Measurements from ENCODE around the gene EPHB6.

EPHB6 gene

GRCh38 chr7:142857625-142858024 is 2.7 kb downstream of the EPHB6 start:
- Histone ChIP-seq H3K27me3 (ENCODE audit: control insufficient read depth, insufficient read depth, low read length) (peaks cover 43% of the 10 kb centered on the region), H3K9ac (ENCODE audit: low read length) (no peak overlapping the region), H3K4me1 (ENCODE audit: control insufficient read depth, insufficient read depth, low read length) (peaks cover 19% of the 10 kb centered on the region), H3K36me3 (ENCODE audit: control insufficient read depth, insufficient read depth, low read length) (no peaks in the 10 kb centered on the region), H3K27ac (ENCODE audit: low read depth, low read length) (no peak overlapping the region), H3K4me3 (ENCODE audit: low read depth, low read length) (no peak overlapping the region), H3K9me3 (ENCODE audit: control insufficient read depth, insufficient read depth, low read depth, low read length) (no peaks in the 10 kb centered on the region)

DNA sequence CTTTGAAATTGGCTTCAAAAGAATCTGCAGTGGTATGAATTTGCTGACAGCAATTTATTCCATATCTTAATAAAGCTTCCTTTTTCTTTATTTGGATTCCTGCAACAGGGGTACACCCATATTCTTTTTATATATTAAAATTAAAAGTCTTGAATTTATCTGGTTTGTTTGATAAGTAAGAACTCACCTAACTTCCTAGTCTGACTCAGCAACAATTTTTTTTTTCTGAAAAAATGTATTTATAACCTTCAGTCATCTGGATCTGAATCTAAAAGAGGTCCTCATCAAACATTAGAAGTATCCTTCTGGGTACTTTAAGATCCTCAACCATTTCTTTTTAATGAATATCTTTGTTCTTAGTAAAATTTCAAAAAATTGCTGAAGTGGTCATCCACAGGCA is 4.5 kb downstream of the EPHB6 start:
- H3K9me3 ChIP-seq (ENCODE audit: control insufficient read depth, insufficient read depth, low read depth, low read length) = no peaks in the 10 kb centered on the region
- peaks cover 44% of the 10 kb centered on the region for H3K27me3 ChIP-seq (ENCODE audit: control insufficient read depth, insufficient read depth, low read length)
- no peak overlapping the region for H3K4me3 ChIP-seq (ENCODE audit: low read depth, low read length)
- no peak overlapping the region for H3K9ac ChIP-seq (ENCODE audit: low read length)
- no peak overlapping the region for H3K27ac ChIP-seq (ENCODE audit: low read depth, low read length)
- H3K4me1 ChIP-seq (ENCODE audit: control insufficient read depth, insufficient read depth, low read length) = peaks cover 24% of the 10 kb centered on the region
- no peaks in the 10 kb centered on the region for H3K36me3 ChIP-seq (ENCODE audit: control insufficient read depth, insufficient read depth, low read length)

GRCh38 chr7:142859829-142860228 is 5.0 kb downstream of the EPHB6 start:
- Histone ChIP-seq H3K27ac (ENCODE audit: low read depth, low read length) (no peak overlapping the region), H3K9me3 (ENCODE audit: control insufficient read depth, insufficient read depth, low read depth, low read length) (no peaks in the 10 kb centered on the region), H3K27me3 (ENCODE audit: control insufficient read depth, insufficient read depth, low read length) (peaks cover 41% of the 10 kb centered on the region), H3K4me1 (ENCODE audit: control insufficient read depth, insufficient read depth, low read length) (peaks cover 24% of the 10 kb centered on the region), H3K9ac (ENCODE audit: low read length) (no peak overlapping the region), H3K36me3 (ENCODE audit: control insufficient read depth, insufficient read depth, low read length) (no peaks in the 10 kb centered on the region), H3K4me3 (ENCODE audit: low read depth, low read length) (no peak overlapping the region)

- peaks cover 27% of the 10 kb centered on the region for H3K4me1 ChIP-seq (ENCODE audit: control insufficient read depth, insufficient read depth, low read length)
- H3K36me3 ChIP-seq (ENCODE audit: control insufficient read depth, insufficient read depth, low read length) = no peaks in the 10 kb centered on the region
- no peak overlapping the region for H3K9ac ChIP-seq (ENCODE audit: low read length)
- no peak overlapping the region for H3K4me3 ChIP-seq (ENCODE audit: low read depth, low read length)
- H3K27ac ChIP-seq (ENCODE audit: low read depth, low read length) = no peak overlapping the region
- no peaks in the 10 kb centered on the region for H3K9me3 ChIP-seq (ENCODE audit: control insufficient read depth, insufficient read depth, low read depth, low read length)
- peaks cover 31% of the 10 kb centered on the region for H3K27me3 ChIP-seq (ENCODE audit: control insufficient read depth, insufficient read depth, low read length)
These were observed 6.1 kb downstream of the EPHB6 start for GRCh38 chr7:142860968-142861367.

DNA sequence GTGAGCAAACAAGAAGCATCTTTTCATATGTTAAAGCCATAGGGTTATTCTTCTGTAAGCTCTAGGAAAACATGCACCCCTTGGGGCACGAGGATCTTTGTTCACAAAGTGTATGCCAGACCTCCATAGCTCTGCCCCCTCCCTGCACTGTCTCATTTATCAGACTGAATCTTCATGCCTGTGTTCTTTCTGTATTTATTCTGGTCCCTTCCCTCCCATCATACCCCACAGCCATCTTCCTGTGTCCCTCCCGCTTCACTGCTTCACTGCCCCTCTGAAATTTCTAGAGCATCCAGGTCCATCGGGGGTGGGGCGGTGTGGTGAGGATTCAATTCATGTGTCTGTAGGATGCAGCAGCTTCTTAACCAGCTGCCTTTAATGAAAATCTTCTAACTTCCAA is 7.5 kb downstream of the EPHB6 start:
- Histone ChIP-seq H3K27me3 (ENCODE audit: control insufficient read depth, insufficient read depth, low read length) (peaks cover 18% of the 10 kb centered on the region; the same call in 1 of the 2 replicates), H3K4me1 (ENCODE audit: control insufficient read depth, insufficient read depth, low read length) (peaks cover 29% of the 10 kb centered on the region), H3K27ac (ENCODE audit: low read depth, low read length) (no peak overlapping the region), H3K9me3 (ENCODE audit: control insufficient read depth, insufficient read depth, low read depth, low read length) (no peaks in the 10 kb centered on the region), H3K9ac (ENCODE audit: low read length) (no peak overlapping the region), H3K4me3 (ENCODE audit: low read depth, low read length) (no peak overlapping the region), H3K36me3 (ENCODE audit: control insufficient read depth, insufficient read depth, low read length) (no peaks in the 10 kb centered on the region)

DNA sequence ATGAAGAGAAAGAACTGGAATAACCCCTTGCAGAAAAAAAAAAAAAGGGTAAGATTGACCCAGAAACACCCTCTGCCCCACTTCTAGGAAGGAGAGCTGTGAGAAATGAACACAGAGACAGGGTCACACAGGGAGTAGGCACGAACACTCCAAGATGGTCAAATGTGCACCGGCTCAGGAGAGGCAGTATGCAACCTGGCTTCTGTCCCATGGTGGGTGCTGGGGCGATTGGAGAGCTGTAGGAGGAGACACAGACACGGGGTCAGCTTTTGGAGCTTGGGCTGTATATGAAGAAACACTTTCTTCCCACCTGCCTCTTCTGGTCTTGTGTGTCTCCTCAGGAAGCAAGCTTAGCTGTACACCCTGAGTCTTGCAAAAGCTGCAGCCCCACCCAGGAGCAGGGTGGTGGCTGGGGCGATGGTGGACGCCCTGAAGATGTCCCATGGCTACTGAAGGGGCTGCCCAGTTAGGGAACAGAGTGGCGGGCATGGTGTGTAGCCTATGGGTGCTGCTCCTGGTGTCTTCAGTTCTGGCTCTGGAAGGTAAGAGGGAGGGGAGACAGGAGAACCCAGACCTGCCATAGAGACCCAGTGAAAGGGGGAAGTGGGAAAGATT is 8.0 kb downstream of the EPHB6 start:
- H3K9me3 ChIP-seq (ENCODE audit: control insufficient read depth, insufficient read depth, low read depth, low read length) = no peaks in the 10 kb centered on the region
- no peaks in the 10 kb centered on the region for H3K36me3 ChIP-seq (ENCODE audit: control insufficient read depth, insufficient read depth, low read length)
- H3K27me3 ChIP-seq (ENCODE audit: control insufficient read depth, insufficient read depth, low read length) = peaks cover 13% of the 10 kb centered on the region; the same call in 1 of the 2 replicates
- no peak overlapping the region for H3K9ac ChIP-seq (ENCODE audit: low read length)
- H3K4me1 ChIP-seq (ENCODE audit: control insufficient read depth, insufficient read depth, low read length) = peaks cover 29% of the 10 kb centered on the region
- no peak overlapping the region for H3K27ac ChIP-seq (ENCODE audit: low read depth, low read length)
- H3K4me3 ChIP-seq (ENCODE audit: low read depth, low read length) = no peak overlapping the region

- no peak overlapping the region for H3K4me3 ChIP-seq (ENCODE audit: low read depth, low read length)
- no peak overlapping the region for H3K27ac ChIP-seq (ENCODE audit: low read depth, low read length)
- no peaks in the 10 kb centered on the region for H3K9me3 ChIP-seq (ENCODE audit: control insufficient read depth, insufficient read depth, low read depth, low read length)
- peaks cover 13% of the 10 kb centered on the region for H3K27me3 ChIP-seq (ENCODE audit: control insufficient read depth, insufficient read depth, low read length)
- no peaks in the 10 kb centered on the region for H3K36me3 ChIP-seq (ENCODE audit: control insufficient read depth, insufficient read depth, low read length)
- no peak overlapping the region for H3K9ac ChIP-seq (ENCODE audit: low read length)
- peaks cover 29% of the 10 kb centered on the region for H3K4me1 ChIP-seq (ENCODE audit: control insufficient read depth, insufficient read depth, low read length)
These were observed 9.2 kb downstream of the EPHB6 start for GRCh38 chr7:142863891-142864685.

DNA sequence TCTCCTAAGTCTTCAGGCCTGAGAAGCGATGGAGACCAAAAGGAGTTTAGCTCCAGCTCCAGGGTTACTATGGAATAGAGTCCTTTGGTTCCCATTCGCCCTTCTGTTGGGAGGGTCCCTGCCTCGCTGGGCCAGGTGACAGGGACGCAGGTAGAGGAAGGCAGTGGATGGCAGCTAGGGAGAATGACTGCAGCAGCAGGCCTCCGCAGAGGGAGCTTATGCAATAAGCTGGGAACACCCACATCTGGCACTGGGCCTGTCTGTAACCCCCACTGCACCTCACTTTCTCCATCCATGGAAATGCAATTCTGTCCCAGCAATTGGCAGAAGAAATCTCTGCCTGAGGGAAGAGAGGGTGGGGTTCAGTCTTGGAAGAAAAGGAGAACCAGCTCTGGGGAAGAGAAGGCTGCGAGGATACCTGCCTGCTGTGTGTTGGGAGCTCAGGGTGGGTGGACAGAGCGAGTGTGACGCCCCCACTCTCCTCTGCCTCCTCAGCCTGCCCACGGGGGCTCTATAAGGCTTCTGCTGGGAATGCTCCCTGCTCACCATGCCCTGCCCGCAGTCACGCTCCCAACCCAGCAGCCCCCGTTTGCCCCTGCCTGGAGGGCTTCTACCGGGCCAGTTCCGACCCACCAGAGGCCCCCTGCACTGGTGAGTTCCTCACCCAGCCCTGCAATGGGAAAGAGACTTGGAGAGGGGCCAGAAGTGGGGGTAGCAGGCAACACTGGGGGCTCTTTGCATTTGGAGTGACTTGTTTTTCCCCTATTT is 10.3 kb downstream of the EPHB6 start:
- H3K4me3 ChIP-seq (ENCODE audit: low read depth, low read length) = no peak overlapping the region
- H3K4me1 ChIP-seq (ENCODE audit: control insufficient read depth, insufficient read depth, low read length) = peaks cover 29% of the 10 kb centered on the region
- H3K9me3 ChIP-seq (ENCODE audit: control insufficient read depth, insufficient read depth, low read depth, low read length) = no peaks in the 10 kb centered on the region
- no peak overlapping the region for H3K27ac ChIP-seq (ENCODE audit: low read depth, low read length)
- no peak overlapping the region for H3K9ac ChIP-seq (ENCODE audit: low read length)
- H3K27me3 ChIP-seq (ENCODE audit: control insufficient read depth, insufficient read depth, low read length) = peaks cover 10% of the 10 kb centered on the region
- no peaks in the 10 kb centered on the region for H3K36me3 ChIP-seq (ENCODE audit: control insufficient read depth, insufficient read depth, low read length)

DNA sequence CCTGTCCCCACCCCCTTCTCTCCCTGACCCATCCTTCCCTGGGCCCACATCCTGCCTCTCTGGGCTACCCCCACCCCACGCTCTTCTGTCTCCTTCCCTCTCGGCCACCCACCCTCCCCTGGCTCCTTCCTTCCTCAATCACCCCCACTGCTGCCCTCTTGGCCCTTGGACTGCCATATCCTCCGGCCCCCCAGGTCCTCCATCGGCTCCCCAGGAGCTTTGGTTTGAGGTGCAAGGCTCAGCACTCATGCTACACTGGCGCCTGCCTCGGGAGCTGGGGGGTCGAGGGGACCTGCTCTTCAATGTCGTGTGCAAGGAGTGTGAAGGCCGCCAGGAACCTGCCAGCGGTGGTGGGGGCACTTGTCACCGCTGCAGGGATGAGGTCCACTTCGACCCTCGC is 10.9 kb downstream of the EPHB6 start:
- Histone ChIP-seq H3K27ac (ENCODE audit: low read depth, low read length) (no peak overlapping the region), H3K9ac (ENCODE audit: low read length) (no peak overlapping the region), H3K27me3 (ENCODE audit: control insufficient read depth, insufficient read depth, low read length) (peaks cover 7% of the 10 kb centered on the region; the same call in 1 of the 2 replicates)

DNA sequence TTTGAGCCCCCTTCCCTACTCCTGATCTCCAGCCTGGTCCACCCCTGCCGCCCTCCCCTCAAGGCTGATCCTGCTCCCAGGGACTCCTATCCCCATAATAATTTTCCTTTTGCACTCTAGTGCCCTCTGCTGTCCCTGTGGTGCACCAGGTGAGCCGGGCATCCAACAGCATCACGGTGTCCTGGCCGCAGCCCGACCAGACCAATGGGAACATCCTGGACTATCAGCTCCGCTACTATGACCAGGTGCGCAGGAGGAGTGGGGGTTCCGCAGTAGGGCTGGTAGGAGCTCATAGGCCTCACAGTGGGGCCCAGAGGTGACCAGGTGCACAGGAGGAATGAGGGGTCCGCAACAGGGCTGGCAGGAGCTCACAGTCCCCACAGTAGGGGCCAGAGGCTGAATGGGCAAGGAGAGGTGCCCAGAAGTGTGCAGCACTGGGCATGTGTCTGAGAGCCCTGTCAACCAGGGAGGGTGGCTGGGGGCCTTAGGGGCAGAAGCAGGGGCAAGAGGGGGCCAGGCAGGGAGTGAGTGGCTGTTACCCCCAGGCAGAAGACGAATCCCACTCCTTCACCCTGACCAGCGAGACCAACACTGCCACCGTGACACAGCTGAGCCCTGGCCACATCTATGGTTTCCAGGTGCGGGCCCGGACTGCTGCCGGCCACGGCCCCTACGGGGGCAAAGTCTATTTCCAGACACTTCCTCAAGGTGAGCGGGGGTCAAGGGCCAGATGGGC is 11.7 kb downstream of the EPHB6 start:
- Histone ChIP-seq H3K27ac (ENCODE audit: low read depth, low read length) (no peak overlapping the region), H3K27me3 (ENCODE audit: control insufficient read depth, insufficient read depth, low read length) (peaks cover 7% of the 10 kb centered on the region; the same call in 1 of the 2 replicates), H3K36me3 (ENCODE audit: control insufficient read depth, insufficient read depth, low read length) (no peaks in the 10 kb centered on the region), H3K9me3 (ENCODE audit: control insufficient read depth, insufficient read depth, low read depth, low read length) (no peaks in the 10 kb centered on the region), H3K4me1 (ENCODE audit: control insufficient read depth, insufficient read depth, low read length) (peaks cover 29% of the 10 kb centered on the region), H3K9ac (ENCODE audit: low read length) (no peak overlapping the region), H3K4me3 (ENCODE audit: low read depth, low read length) (no peak overlapping the region)

More for the DNA sequence above, 10.9 kb downstream of the EPHB6 start:
- Histone ChIP-seq H3K4me3 (ENCODE audit: low read depth, low read length) (no peak overlapping the region), H3K36me3 (ENCODE audit: control insufficient read depth, insufficient read depth, low read length) (no peaks in the 10 kb centered on the region), H3K4me1 (ENCODE audit: control insufficient read depth, insufficient read depth, low read length) (peaks cover 29% of the 10 kb centered on the region), H3K9me3 (ENCODE audit: control insufficient read depth, insufficient read depth, low read depth, low read length) (no peaks in the 10 kb centered on the region)

Measured in HUES6 (cell line).